ENCODE measurements around the gene LRCOL1. TPM values are rescaled to one million over a fixed set of nuclear protein-coding genes. Genes with fewer than 3 reads are reported as not detected.

The LRCOL1 gene
- total and polyA plus RNA-seq, 10 of the 15 experiments (the other 5 are each of a cell fraction or from before 2014, with no cell fraction given), result not detected

DNA sequence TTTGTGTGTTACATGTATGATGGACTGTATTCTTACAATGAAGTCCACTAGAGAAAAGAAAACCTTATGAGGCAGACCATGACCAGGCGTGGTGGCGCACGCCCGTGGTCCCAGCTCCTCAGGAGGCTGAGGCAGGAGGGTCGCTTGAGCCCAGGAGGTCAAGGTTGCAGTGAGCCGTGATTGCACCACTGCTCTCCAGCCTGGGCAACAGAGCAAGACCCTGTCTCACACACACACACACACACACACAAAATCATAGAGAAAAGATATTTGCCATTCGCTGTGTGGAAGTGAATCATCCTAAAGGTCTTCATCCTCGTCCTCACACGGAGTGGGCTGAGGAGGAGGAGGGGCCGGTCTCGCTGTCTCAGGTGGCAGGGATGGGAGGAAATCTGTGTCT, 32.3 kb downstream of the LRCOL1 start:
- TF ChIP-seq, protein P1, sequence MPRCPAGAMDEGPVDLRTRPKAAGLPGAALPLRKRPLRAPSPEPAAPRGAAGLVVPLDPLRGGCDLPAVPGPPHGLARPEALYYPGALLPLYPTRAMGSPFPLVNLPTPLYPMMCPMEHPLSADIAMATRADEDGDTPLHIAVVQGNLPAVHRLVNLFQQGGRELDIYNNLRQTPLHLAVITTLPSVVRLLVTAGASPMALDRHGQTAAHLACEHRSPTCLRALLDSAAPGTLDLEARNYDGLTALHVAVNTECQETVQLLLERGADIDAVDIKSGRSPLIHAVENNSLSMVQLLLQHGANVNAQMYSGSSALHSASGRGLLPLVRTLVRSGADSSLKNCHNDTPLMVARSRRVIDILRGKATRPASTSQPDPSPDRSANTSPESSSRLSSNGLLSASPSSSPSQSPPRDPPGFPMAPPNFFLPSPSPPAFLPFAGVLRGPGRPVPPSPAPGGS (IDR thresholded peaks at IDR 0.05; ENCODE audit: borderline replicate concordance, insufficient read depth, low read depth, low read length, poor library complexity, severe bottlenecking), result no peak
- TF ChIP-seq ZNF592 (IDR thresholded peaks at IDR 0.05) (no peak), FOXK2 (IDR thresholded peaks at IDR 0.05) (no peak)
- H3K4me3 ChIP-seq, result no peak overlapping the region
- H3K79me2 ChIP-seq (ENCODE audit: control insufficient read depth, insufficient read depth, low read length), result no peaks in the 10 kb centered on the region
- H3K9ac ChIP-seq (ENCODE audit: control insufficient read depth, insufficient read depth, low read length), result no peak overlapping the region
- ChIA-PET POLR2A (no interaction called here), CTCF (no interaction called here), RAD21 (ENCODE audit: unreplicated experiment) (no interaction called here), SMC1A (ENCODE audit: uncharacterized antibody, unreplicated experiment) (no interaction called here)
- H3K4me2 ChIP-seq (ENCODE audit: control insufficient read depth, insufficient read depth), result no peak overlapping the region
- H3K27ac ChIP-seq (ENCODE audit: control insufficient read depth, insufficient read depth), result no peak overlapping the region
- intact Hi-C loops (cut with micrococcal nuclease; ENCODE audit: unreplicated experiment) (no loop called here), in situ Hi-C loops (cut with MboI) (no loop called here)
- H4K20me1 ChIP-seq (ENCODE audit: control insufficient read depth, insufficient read depth), result no peaks in the 10 kb centered on the region
- BruUV-seq (replicated peaks), result no TSS peak
- H3K4me1 ChIP-seq (ENCODE audit: control insufficient read depth, insufficient read depth, low read length), result no peaks in the 10 kb centered on the region
- DNase-seq (ENCODE audit: low read depth, low spot score) (no peak), FAIRE-seq (no peak), ATAC-seq (no peak)
- H2AFZ ChIP-seq (ENCODE audit: control insufficient read depth, low read depth, low read length), result no peak overlapping the region
- peaks cover 0 to 2% of the 10 kb centered on the region in 2 experiments; a peak in 1 of 4 replicates for H3K36me3 ChIP-seq (ENCODE audit: control insufficient read depth in 2 of 2, insufficient read depth in 2 of 2, low read length in 1 of 2)
- H3K9me3 ChIP-seq (replicated peaks; ENCODE audit: control insufficient read depth, insufficient read depth, low read length), result no peaks in the 10 kb centered on the region
- WGBS (ENCODE audit: insufficient coverage, insufficient replicate concordance, low lambda C conversion rate, missing lambda C conversion rate), result 86% methylated on average over 11 of the region's 11 CpGs
- no peaks in the 10 kb centered on the region for H3K27me3 ChIP-seq (replicated peaks in 1 of 2; ENCODE audit: control insufficient read depth in 2 of 2, insufficient read depth in 2 of 2, low read length in 1 of 2)
